ENCODE results near the gene SFTPB.

The SFTPB gene

GRCh38 chr2:85642725-85643124, 25.3 kb downstream of the SFTPB start:
- in situ Hi-C loops (cut with HindIII; ENCODE audit: low sequenced_read_pairs), result no loop called here
- no peak for TF ChIP-seq CTCF (IDR thresholded peaks at IDR 0.05; ENCODE audit: low read depth, low read length)
- no peak overlapping the region for H3K4me3 ChIP-seq (ENCODE audit: low read depth, low read length)
- no peak for DNase-seq (ENCODE audit: low read depth, low spot score)

- in situ Hi-C loops (cut with HindIII; ENCODE audit: low sequenced_read_pairs), result no loop called here
- no peak overlapping the region for H3K4me3 ChIP-seq (ENCODE audit: low read depth, low read length)
- no peak for DNase-seq (ENCODE audit: low read depth, low spot score)
- TF ChIP-seq CTCF (IDR thresholded peaks at IDR 0.05; ENCODE audit: low read depth, low read length), result no peak
Measured at GRCh38 chr2:85635636-85636035, 32.4 kb downstream of the SFTPB start.

- no peak overlapping the region for H3K4me3 ChIP-seq (ENCODE audit: low read depth, low read length)
- in situ Hi-C loops (cut with HindIII; ENCODE audit: low sequenced_read_pairs), result no loop called here
- DNase-seq (ENCODE audit: low read depth, low spot score), result no peak
- TF ChIP-seq CTCF (IDR thresholded peaks at IDR 0.05; ENCODE audit: low read depth, low read length), result no peak
Measured at GRCh38 chr2:85635011-85635410, 33.0 kb downstream of the SFTPB start.

GRCh38 chr2:85631316-85631715, 36.7 kb downstream of the SFTPB start:
- DNase-seq (ENCODE audit: low read depth, low spot score), result no peak
- no peak for TF ChIP-seq CTCF (IDR thresholded peaks at IDR 0.05; ENCODE audit: low read depth, low read length)
- in situ Hi-C loops (cut with HindIII; ENCODE audit: low sequenced_read_pairs), result no loop called here
- H3K4me3 ChIP-seq (ENCODE audit: low read depth, low read length), result no peak overlapping the region

- H3K4me3 ChIP-seq (ENCODE audit: low read depth, low read length), result no peak overlapping the region
- in situ Hi-C loops (cut with HindIII; ENCODE audit: low sequenced_read_pairs), result no loop called here
Measured at GRCh38 chr2:85628658-85629057, 39.3 kb downstream of the SFTPB start.

DNA sequence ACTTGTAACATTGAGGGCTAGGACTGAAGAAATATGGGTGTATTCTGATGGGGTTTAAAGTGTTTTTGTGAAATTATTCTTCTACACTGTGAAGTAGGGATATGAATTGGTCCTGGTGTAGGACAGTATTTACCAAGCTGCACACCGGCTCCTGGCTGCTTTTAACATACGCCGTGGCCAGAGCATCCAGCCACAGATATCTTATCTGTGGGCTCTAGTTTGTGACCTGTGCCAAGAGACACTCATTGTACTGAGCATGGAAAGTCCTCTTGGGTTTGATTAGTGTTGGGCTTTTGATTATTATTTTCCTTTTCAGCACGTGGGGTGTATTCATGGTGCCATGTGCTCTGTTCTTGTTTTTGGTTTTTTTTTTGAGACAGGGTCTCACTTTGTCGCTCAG, 44.0 kb downstream of the SFTPB start:
- DNase-seq (ENCODE audit: low read depth, low spot score), result no peak
- H3K4me3 ChIP-seq (ENCODE audit: low read depth, low read length), result no peak overlapping the region
- no peak for TF ChIP-seq CTCF (IDR thresholded peaks at IDR 0.05; ENCODE audit: low read depth, low read length)
- in situ Hi-C loops (cut with HindIII; ENCODE audit: low sequenced_read_pairs), result no loop called here

More at GRCh38 chr2:85628658-85629057, 39.3 kb downstream of the SFTPB start:
- DNase-seq (ENCODE audit: low read depth, low spot score), result no peak
- TF ChIP-seq CTCF (IDR thresholded peaks at IDR 0.05; ENCODE audit: low read depth, low read length), result no peak

DNA sequence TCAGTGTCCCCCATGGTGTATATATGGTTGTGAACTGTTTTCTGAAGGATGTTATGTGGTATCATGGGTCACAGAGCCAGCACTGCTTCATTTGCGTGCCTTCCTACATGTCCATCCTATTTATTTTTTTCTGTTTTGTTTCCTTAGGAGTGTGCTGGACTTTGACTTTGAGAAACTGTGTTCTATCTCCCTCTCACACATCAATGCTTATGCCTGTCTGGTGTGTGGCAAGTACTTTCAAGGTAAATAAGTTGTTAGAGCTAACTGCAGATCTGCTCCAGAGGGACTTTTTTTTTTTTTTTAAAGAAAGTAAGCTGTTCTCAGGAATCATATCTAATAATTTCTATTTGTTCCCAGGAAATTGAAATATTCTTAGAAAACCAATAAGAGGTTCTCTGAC, 46.7 kb downstream of the SFTPB start:
- DNase-seq (ENCODE audit: low read depth, low spot score), result no peak
- in situ Hi-C loops (cut with HindIII; ENCODE audit: low sequenced_read_pairs), result no loop called here

More for the DNA sequence above, 46.7 kb downstream of the SFTPB start:
- TF ChIP-seq CTCF (IDR thresholded peaks at IDR 0.05; ENCODE audit: low read depth, low read length), result no peak
- no peak overlapping the region for H3K4me3 ChIP-seq (ENCODE audit: low read depth, low read length)
